ENCODE data around the gene SGK2. TPM values are rescaled to one million over a fixed set of nuclear protein-coding genes. Genes with fewer than 3 reads are reported as not detected.

Gene SGK2
- total RNA-seq, 2 donors from 2014 or later: 80.2 to 82.3 TPM

GRCh38 chr20:43631598-43631997 lies 72.8 kb downstream of the SGK2 start:
- Histone ChIP-seq H3K27ac (no peak overlapping the region), H3K4me3 (no peak overlapping the region), H3K4me1 (no peaks in the 10 kb centered on the region), H3K9ac (ENCODE audit: low read depth in 2 of 2, low read length in 2 of 2) (no peak overlapping the region), H3K27me3 (no peaks in the 10 kb centered on the region), H3K36me3 (no peaks in the 10 kb centered on the region), H3K9me3 (no peaks in the 10 kb centered on the region)
- TF ChIP-seq, protein P1, sequence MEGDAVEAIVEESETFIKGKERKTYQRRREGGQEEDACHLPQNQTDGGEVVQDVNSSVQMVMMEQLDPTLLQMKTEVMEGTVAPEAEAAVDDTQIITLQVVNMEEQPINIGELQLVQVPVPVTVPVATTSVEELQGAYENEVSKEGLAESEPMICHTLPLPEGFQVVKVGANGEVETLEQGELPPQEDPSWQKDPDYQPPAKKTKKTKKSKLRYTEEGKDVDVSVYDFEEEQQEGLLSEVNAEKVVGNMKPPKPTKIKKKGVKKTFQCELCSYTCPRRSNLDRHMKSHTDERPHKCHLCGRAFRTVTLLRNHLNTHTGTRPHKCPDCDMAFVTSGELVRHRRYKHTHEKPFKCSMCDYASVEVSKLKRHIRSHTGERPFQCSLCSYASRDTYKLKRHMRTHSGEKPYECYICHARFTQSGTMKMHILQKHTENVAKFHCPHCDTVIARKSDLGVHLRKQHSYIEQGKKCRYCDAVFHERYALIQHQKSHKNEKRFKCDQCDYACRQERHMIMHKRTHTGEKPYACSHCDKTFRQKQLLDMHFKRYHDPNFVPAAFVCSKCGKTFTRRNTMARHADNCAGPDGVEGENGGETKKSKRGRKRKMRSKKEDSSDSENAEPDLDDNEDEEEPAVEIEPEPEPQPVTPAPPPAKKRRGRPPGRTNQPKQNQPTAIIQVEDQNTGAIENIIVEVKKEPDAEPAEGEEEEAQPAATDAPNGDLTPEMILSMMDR (IDR thresholded peaks at IDR 0.05): no peak
- no peak for DNase-seq
- intact Hi-C loops (cut with DNase I): no loop called here

Other genes with a start within 250 kb of the SGK2 start
- 100 to 1,000 TPM; 101 to 147 TPM for gene SRSF6, start 101.1 kb upstream of the SGK2 start, total RNA-seq
- 1 to 10 TPM; 4.5 to 8.8 TPM for gene L3MBTL1, start 51.3 kb upstream of the SGK2 start, total RNA-seq
- gene IFT52, start 31.9 kb downstream of the SGK2 start, total RNA-seq: 10 to 100 TPM; 12.6 to 19.2 TPM
- gene MYBL2, start 108.1 kb downstream of the SGK2 start, total RNA-seq: 10 to 100 TPM; 15.1 to 71.1 TPM
- not detected for gene GTSF1L, start 168.0 kb downstream of the SGK2 start, total RNA-seq